PC-3 (cell line): ENCODE data around the gene MPIG6B.

Experiments used
- CTCF ChIP-seq: fragments of 300-600 bp; sonication (generic); conservative IDR thresholded peaks from 2 replicates; pipeline ENCODE4 v1.5.1; 2017; ENCODE audit warnings: antibody characterized with exemption, low read depth, mild to moderate bottlenecking, low read length
- EZH2 ChIP-seq: fragments of 300-600 bp; sonication (generic); IDR thresholded peaks from one replicate; pipeline ENCODE4 v1.6.1; 2017; ENCODE audit warnings: antibody characterized with exemption, mild to moderate bottlenecking, low read length; ENCODE audit not compliant: unreplicated experiment
- EZH2phosphoT487 ChIP-seq: fragments of 300-600 bp; sonication (generic); IDR thresholded peaks from 2 replicates; pipeline ENCODE4 v1.6.1; 2018; ENCODE audit warnings: mild to moderate bottlenecking, antibody characterized with exemption, low read length, borderline replicate concordance

- TF ChIP-seq EZH2phosphoT487 (no peak), CTCF (no peak), EZH2 (no peak)
Measured at GRCh38 chr6:31687860-31688693, 35.1 kb upstream of the MPIG6B start.
